Gastrocnemius medialis (tissue), 4 donors: ENCODE measurements around the gene TRMT1L. TPM values are rescaled to one million over a fixed set of nuclear protein-coding genes. Genes with fewer than 3 reads are reported as not detected.
"Not testable (repeated sequence)": the region's sequence is repeated elsewhere in the genome, so short reads cannot be mapped to it uniquely, and the experiment has no call there.

Experiments
- ATAC-seq, 2 donors: fragments of 150-250 bp; one replicate each; pipeline ENCODE4 v1.9.1; 2016
- DNase-seq, 2 donors: peaks; one replicate each; pipeline ENCODE4 v3.0.0-alpha.2; 2019
- H3K27ac ChIP-seq, 4 donors: fragments of 200-600 bp; sonication (generic); 1 replicate in 1 of 4; 2 replicates in 3 of 4; pipeline ENCODE4 v1.5.1; 2016 to 2018; ENCODE audit warnings: mild to moderate bottlenecking in 2 of 4, moderate library complexity in 1 of 4
- H3K27me3 ChIP-seq, 3 donors: fragments of 200-600 bp; sonication (generic) in 2 of 3; 1 replicate in 1 of 3; 2 replicates in 2 of 3; pipeline versions ENCODE4 v1.5.1 to v1.6.0; 2016 to 2019; ENCODE audit warnings: mild to moderate bottlenecking in 1 of 3, moderate library complexity in 1 of 3
- H3K36me3 ChIP-seq, 2 donors: fragments of 200-600 bp; sonication (generic) in 1 of 2; one replicate each; pipeline ENCODE4 v1.5.1; 2017 to 2018
- H3K4me1 ChIP-seq, 2 donors: fragments of 200-600 bp; sonication (generic) in 1 of 2; one replicate each; pipeline ENCODE4 v1.5.1; 2016 to 2017; ENCODE audit warnings: mild to moderate bottlenecking in 2 of 2
- H3K4me3 ChIP-seq, 4 donors: fragments of 200-600 bp; sonication (generic) in 3 of 4; 1 replicate in 1 of 4; 2 replicates in 3 of 4; pipeline ENCODE4 v1.5.1; 2016 to 2019; ENCODE audit warnings: mild to moderate bottlenecking in 2 of 4
- H3K9me3 ChIP-seq, 3 donors: fragments of 200-600 bp; sonication (generic) in 2 of 3; 1 replicate in 1 of 3; 2 replicates in 2 of 3; pipeline ENCODE4 v1.5.1; 2016 to 2019
- POLR2A ChIP-seq, 2 donors: fragments of 450-650 bp; IDR thresholded peaks; one replicate each; pipeline ENCODE4 v1.6.1; 2017; ENCODE audit warnings: antibody characterized with exemption in 2 of 2, mild to moderate bottlenecking in 2 of 2, moderate library complexity in 2 of 2
- in situ Hi-C, 4 donors: fragments of 200-750 bp; cut with MboI; loops; one replicate each; pipeline versions ENCODE4 v1.15.0 to v1.8.0; 2017; ENCODE audit warnings: low sequenced_read_pairs in 4 of 4
- intact Hi-C: fragments of 100-400 bp; cut with DNase I; formaldehyde crosslinking; loops from one replicate; pipeline ENCODE4 v1.15.1; 2023; ENCODE audit warnings: low total_unique reads
- total RNA-seq, 4 donors: library from RNA; depleted of rRNA; stranded (reverse); fragments of >200 nt; gene quantifications; one replicate each; pipeline versions ENCODE4 v1.1.0 to v1.2.3, GENCODE V29; 2016
- TF ChIP-seq, protein P1 (sequence below), 5 experiments: fragments of 450-650 bp in 3 of 5; fragments of 200-600 bp in 2 of 5; sonication (generic) in 2 of 5; IDR thresholded peaks in 4 of 5; conservative IDR thresholded peaks in 1 of 5; 1 replicate in 4 of 5; 2 replicates in 1 of 5; pipeline ENCODE4 v1.5.1; 2016 to 2019; ENCODE audit warnings: antibody characterized with exemption in 5 of 5, mild to moderate bottlenecking in 3 of 5, moderate library complexity in 3 of 5

Gene TRMT1L, protein sequence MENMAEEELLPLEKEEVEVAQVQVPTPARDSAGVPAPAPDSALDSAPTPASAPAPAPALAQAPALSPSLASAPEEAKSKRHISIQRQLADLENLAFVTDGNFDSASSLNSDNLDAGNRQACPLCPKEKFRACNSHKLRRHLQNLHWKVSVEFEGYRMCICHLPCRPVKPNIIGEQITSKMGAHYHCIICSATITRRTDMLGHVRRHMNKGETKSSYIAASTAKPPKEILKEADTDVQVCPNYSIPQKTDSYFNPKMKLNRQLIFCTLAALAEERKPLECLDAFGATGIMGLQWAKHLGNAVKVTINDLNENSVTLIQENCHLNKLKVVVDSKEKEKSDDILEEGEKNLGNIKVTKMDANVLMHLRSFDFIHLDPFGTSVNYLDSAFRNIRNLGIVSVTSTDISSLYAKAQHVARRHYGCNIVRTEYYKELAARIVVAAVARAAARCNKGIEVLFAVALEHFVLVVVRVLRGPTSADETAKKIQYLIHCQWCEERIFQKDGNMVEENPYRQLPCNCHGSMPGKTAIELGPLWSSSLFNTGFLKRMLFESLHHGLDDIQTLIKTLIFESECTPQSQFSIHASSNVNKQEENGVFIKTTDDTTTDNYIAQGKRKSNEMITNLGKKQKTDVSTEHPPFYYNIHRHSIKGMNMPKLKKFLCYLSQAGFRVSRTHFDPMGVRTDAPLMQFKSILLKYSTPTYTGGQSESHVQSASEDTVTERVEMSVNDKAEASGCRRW
- total RNA-seq, result 10 to 100 TPM; 24.9 to 42.8 (median 30.0) TPM

DNA sequence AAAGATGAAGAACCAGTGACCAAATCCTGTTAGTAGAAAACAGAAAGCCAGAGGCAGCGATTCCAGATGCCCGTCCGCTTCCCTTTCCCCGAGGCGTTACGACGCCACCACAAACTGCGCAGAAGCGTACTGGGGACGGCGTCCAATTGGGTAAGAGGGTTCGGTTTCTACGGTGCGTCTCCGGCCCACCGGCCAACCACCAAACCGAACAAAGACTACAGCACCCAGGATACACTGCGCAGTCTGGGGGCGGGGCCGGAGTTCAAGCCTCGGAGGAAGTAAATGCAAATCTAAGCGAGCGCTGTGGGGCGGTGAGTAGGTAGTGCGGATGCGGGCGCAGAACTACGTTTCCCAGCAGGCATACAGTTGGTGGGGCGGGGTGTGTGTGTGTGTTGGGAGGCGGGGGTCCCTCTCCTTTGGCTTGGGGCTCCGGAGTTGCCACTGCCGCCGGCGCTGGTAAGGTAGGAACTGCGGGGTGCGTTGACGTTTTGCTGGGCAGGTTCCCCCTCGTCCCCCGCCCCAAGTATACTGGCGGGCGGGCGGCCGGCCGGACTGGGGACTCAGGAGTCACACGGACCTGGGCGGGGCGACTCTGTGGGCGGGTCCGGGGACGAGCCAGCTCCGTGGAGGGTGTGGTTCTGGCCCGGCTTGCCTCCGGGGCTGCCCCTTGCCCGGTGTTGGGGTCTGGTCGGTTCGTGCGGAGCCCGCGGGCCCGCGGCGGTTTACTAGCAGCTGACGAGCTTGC, at the start of gene TRMT1L, which contains the start of gene SWT1:
TSS of gene TRMT1L (minus strand) at position 100 of the 745 bp plus-strand sequence. CDS start 241 bp downstream, outside the sequence.
TSS of gene SWT1 (plus strand) at position 314 of the 745 bp plus-strand sequence. CDS start 3,675 bp downstream, outside the sequence.
- in situ Hi-C loops, result loop anchor here (5.0 to 25.0 kb wide), 5 partner anchors 158 to 1218 kb away; partner anchors contain the start of genes EDEM3 (in 3 of the 4), IVNS1ABP (in 1 of the 4), ODR4 (in 1 of the 4) and TPR (in 1 of the 4)
- intact Hi-C loops, result loop anchor here (1.0 to 5.0 kb wide), 8 partner anchors 112 to 1685 kb away; partner anchors contain the start of genes ARPC5, EDEM3, IVNS1ABP and NIBAN1

GRCh38 chr1:185200889-185201288, 44.1 kb upstream of the TRMT1L start:
- intact Hi-C loops (no loop called here), in situ Hi-C loops (no loop called here)
- DNase-seq (no peak), ATAC-seq (no peak)
- Histone ChIP-seq H3K4me1 (no peaks in the 10 kb centered on the region), H3K27ac (no peak overlapping the region), H3K27me3 (no peaks in the 10 kb centered on the region), H3K9me3 (no peaks in the 10 kb centered on the region), H3K36me3 (peaks cover 0 to 6% of the 10 kb centered on the region in 2 donors), H3K4me3 (no peak overlapping the region)
- TF ChIP-seq POLR2A (IDR thresholded peaks at IDR 0.05), result no peak
- TF ChIP-seq, protein P1, sequence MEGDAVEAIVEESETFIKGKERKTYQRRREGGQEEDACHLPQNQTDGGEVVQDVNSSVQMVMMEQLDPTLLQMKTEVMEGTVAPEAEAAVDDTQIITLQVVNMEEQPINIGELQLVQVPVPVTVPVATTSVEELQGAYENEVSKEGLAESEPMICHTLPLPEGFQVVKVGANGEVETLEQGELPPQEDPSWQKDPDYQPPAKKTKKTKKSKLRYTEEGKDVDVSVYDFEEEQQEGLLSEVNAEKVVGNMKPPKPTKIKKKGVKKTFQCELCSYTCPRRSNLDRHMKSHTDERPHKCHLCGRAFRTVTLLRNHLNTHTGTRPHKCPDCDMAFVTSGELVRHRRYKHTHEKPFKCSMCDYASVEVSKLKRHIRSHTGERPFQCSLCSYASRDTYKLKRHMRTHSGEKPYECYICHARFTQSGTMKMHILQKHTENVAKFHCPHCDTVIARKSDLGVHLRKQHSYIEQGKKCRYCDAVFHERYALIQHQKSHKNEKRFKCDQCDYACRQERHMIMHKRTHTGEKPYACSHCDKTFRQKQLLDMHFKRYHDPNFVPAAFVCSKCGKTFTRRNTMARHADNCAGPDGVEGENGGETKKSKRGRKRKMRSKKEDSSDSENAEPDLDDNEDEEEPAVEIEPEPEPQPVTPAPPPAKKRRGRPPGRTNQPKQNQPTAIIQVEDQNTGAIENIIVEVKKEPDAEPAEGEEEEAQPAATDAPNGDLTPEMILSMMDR (IDR thresholded peaks at IDR 0.05 in 4 of 5, conservative IDR thresholded peaks at IDR 0.05 in 1 of 5), result no peak

More for the DNA sequence above, at the start of gene TRMT1L, which contains the start of gene SWT1:
- H3K4me1 ChIP-seq, result peaks cover 25 to 36% of the 10 kb centered on the region in 2 donors
- ATAC-seq, result peak; percentile 94 to 96
- H3K27ac ChIP-seq, result peak within 1 kb of the TSS; percentile 93 to 99 (median 98)
- DNase-seq, result peak; percentile 99 to 100
- peak within 1 kb of the TSS; percentile 75 to 99 (median 96) for H3K4me3 ChIP-seq
- peaks cover 0 to 7% of the 10 kb centered on the region in 2 donors for H3K36me3 ChIP-seq
- TF ChIP-seq POLR2A (IDR thresholded peaks at IDR 0.05), result peak; percentile 94 to 95
- TF ChIP-seq, protein P1 (IDR thresholded peaks at IDR 0.05 in 4 of 5, conservative IDR thresholded peaks at IDR 0.05 in 1 of 5), result no peak
- H3K27me3 ChIP-seq, result no peaks in the 10 kb centered on the region
- H3K9me3 ChIP-seq, result no peaks in the 10 kb centered on the region

DNA sequence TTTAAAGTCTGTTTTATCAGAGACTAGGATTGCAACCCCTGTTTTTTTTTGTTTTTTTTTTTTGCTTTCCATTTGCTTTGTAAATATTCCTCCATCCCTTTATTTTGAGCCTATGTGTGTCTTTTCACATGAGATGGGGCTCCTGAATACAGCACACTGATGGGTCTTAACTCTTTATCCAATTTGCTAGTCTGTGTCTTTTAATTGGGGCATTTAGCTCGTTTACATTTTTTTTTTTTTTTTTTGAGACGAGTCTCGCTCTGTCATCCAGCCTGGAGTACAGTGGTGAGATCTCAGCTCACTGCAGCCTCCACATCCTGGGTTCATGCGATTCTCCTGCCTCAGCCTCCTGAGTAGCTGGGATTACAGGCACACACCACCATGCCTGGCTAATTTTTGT, 42.0 kb upstream of the TRMT1L start:
- H3K4me1 ChIP-seq, H3K27me3 ChIP-seq, intact Hi-C loops, H3K27ac ChIP-seq, DNase-seq, ATAC-seq, H3K4me3 ChIP-seq, in situ Hi-C loops, H3K9me3 ChIP-seq: not testable (repeated sequence)
- peaks cover 0 to 12% of the 10 kb centered on the region in 2 donors for H3K36me3 ChIP-seq

DNA sequence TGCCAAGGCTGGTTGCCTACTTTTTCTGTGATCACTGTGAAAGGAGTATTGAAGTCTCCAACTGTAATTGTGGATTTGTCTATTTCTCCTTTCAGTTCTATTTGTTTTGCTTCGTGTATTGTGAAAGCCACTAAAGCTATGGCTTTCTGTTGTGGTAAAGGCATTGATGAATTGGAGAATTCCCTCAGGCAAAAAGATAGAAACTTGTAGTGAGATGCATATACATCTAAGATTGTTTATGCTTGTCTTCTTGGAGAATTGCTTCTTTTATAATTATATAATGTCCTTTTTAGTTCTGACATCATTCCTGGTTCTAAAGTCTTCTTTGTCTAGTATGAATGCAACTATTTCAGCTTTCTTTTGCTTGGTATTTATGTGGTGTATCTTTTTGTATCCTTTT, 37.0 kb upstream of the TRMT1L start:
- TF ChIP-seq, protein P1 (IDR thresholded peaks at IDR 0.05 in 4 of 5, conservative IDR thresholded peaks at IDR 0.05 in 1 of 5), result no peak
- TF ChIP-seq POLR2A (IDR thresholded peaks at IDR 0.05), result no peak
- no peak for ATAC-seq
- in situ Hi-C loops, result no loop called here
- Histone ChIP-seq H3K36me3 (peaks cover 0 to 25% of the 10 kb centered on the region in 2 donors), H3K4me1 (no peaks in the 10 kb centered on the region), H3K9me3 (no peaks in the 10 kb centered on the region), H3K27ac (no peak overlapping the region), H3K4me3 (no peak overlapping the region), H3K27me3 (no peaks in the 10 kb centered on the region)
- no peak for DNase-seq
- intact Hi-C loops, result no loop called here
